ENCODE data around the gene LSM14B. TPM values are rescaled to one million over a fixed set of nuclear protein-coding genes. Genes with fewer than 3 reads are reported as not detected.

LSM14B gene
- total RNA-seq (2022; extraction: Qiagen RNA extraction): 23.4 to 27.6 TPM (median 26.3 TPM) in 5 replicates

DNA sequence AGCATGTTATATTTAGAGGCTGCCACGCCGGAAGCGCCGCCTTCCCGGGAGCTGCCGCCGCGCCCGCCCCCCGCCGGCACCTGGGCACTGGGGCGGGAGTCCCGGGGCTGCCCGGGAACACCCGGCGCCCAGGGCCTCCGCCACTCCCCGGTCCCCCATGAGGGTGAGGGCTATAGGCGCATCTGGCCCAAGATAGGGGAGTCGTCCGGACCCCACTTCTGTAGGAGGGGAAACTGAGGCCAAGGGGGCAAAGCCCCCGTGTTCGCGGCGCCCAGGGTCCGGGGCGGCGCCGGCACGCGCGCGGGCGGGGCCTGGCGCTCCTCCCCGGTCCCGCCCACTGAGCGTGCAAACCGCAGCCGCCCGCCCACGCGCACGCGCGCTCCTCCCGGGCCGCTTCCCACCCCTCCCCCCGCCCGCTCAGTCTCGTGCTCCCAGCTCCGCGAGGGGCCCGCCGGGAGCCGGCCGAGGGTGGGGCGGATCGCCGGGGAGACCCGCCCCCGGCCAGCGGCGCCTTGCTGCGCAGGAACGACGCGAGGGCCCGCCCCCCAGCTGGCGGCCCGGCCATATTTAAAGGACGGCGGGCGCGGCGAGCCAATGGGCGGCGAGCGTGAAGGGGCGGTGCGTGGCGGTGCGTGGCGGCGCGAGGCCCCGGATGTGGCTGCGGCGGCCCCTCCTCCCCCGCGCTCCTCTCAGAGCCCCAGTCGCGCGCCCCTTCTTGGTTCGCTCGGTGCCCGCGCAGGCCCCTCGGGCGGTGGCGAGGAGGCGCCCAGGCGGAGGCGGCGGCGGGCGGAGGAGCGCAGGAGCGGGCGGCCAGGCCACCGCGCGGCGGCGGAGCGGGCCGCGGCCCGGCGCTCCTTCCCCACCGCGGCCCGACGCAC lies at the start of gene LSM14B:
TSS of gene LSM14B (plus strand) at position 700 of the 878 bp plus-strand sequence. CDS start 192 bp downstream, outside the sequence.

DNA sequence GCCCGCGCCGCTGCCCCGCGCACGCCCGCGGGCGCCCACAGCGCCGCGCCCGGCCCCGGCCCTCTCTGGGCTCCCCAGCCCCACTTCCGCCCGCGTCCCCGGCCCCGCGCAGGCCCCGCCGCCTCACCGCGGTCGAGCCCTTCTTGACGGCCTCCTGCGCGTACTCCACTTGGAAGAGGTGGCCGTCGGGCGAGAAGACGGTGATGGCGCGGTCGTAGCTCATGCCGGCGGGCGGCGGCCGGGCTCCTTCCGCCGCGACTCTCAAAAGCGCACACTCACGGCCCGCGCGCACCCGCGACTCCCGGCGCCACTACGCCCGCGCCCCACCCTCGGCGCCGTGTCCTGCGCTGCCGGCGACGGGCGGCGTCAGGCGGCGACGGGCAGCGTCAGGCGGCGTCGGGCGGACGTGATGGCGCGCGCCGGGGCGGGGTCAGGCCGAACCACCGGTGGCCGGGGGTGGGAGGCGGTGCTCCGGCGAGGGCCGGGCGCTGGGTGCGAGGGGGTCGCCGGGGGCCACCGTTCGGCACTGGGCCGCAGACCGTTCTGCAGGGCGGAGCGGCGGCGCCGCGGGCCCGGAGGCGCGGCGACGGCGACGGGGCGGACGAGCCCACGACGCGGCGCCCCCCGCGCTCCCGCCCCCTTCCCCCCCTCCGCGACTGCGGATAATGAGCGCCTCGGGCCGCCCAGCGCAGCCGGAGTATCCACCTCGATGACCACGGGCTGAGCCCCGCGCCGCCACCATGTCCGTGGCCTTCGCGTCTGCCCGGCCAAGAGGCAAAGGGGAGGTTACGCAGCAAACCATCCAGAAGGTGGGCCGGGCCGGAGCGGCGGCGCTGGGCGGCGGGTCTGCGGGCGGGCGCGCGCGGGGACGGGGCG lies 21.0 kb downstream of the LSM14B start, which contains the start of the genes PSMA7 and SS18L1:
TSS of gene PSMA7 (minus strand) at position 314 of the 876 bp plus-strand sequence. CDS start at position 223, 91 bp downstream.
TSS of gene SS18L1 (plus strand) at position 689 of the 876 bp plus-strand sequence. CDS start at position 741, 52 bp downstream.

DNA sequence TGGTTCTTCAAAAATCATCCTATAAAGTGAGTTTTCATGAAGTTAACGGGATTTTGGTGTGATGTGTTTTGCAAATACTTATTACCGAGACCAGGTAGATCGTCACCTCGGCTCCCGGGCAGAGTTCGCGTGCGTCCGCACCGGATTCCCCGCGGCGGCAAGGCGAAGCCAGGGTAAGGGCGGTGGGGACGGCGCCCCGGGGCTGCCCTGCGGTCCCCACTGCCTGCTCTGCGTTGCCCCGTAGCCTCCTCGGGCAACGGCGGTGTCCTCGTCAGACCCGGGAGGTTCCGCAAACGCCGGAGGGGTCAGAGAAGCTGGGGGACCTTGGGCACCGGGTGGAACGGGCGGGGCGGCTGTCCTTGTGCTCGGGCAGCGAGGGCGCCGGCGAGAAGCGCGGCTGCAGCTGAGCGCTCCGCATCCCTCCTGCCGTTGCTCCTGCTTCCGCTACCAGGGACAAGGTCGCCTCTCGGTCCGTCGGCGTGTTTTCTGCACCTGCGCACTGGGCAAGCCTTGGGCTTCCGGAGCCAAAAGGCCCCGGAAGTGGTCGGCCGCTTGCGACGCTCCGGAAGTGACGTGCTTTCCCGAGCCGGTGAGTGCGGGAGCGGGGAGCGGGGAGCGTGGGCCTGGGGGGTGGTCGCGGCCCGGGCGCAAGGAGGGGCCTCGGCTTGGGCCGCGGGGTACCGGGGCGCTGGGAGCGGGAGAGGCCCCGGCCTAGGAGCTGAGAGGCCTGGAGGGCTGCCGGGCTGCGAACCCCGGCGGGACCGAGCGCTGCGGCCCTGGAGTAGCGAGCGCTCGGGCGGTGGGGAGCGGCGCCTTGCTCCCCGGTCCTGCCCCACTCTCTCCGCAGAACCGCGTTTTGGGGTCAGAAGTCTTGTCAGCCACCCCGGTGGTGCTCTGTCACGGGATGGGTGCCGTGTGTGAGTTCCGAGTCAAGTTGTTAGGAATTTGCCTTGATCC lies 60.5 kb downstream of the LSM14B start, which contains the start of gene MTG2:
TSS of gene MTG2 (plus strand) at position 560 of the 957 bp plus-strand sequence. CDS start 10,393 bp downstream, outside the sequence.

Other genes starting within 250 kb of the LSM14B start
- 15.6 to 18.2 TPM (median 17.9 TPM) in 5 replicates for gene TAF4, start 56.6 kb upstream of the LSM14B start, total RNA-seq (2022; extraction: Qiagen RNA extraction)
- 488 to 600 TPM (median 589 TPM) in 5 replicates for gene PSMA7, start 20.9 kb downstream of the LSM14B start, total RNA-seq (2022; extraction: Qiagen RNA extraction)
- 6.6 to 11.0 TPM (median 10.3 TPM) in 5 replicates for gene SS18L1, start 21.3 kb downstream of the LSM14B start, total RNA-seq (2022; extraction: Qiagen RNA extraction)
- gene MTG2, start 60.6 kb downstream of the LSM14B start, total RNA-seq (2022; extraction: Qiagen RNA extraction): 27.8 to 40.5 TPM (median 38.6 TPM) in 5 replicates
- gene HRH3, start 97.8 kb downstream of the LSM14B start, total RNA-seq (2022; extraction: Qiagen RNA extraction): 0.02 to 0.05 TPM (median 0.03 TPM) in 3 of 5 replicates, not detected in the others
- gene OSBPL2, start 116.0 kb downstream of the LSM14B start, total RNA-seq (2022; extraction: Qiagen RNA extraction): 17.6 to 21.6 TPM (median 19.6 TPM) in 5 replicates
- gene ADRM1, start 180.5 kb downstream of the LSM14B start, total RNA-seq (2022; extraction: Qiagen RNA extraction): 154 to 199 TPM (median 192 TPM) in 5 replicates
- 230 to 491 TPM (median 415 TPM) in 5 replicates for gene LAMA5, start 244.8 kb downstream of the LSM14B start, total RNA-seq (2022; extraction: Qiagen RNA extraction)

Data from A549 treated with CORT108297 at 1 μM for 4 hours (cell line).